Thymus (tissue), 11 donors: ENCODE data around the gene SLC16A9. TPM values are rescaled to one million over a fixed set of nuclear protein-coding genes. Genes with fewer than 3 reads are reported as not detected.

Experiments
- DNase-seq, 9 donors: peaks; one replicate each; pipeline ENCODE4 v3.0.0-alpha.2; 2013; ENCODE audit warnings: low spot score in 9 of 9, low read depth in 6 of 9, missing footprints in 1 of 9
- H3K27ac ChIP-seq, 2 donors: one replicate each; pipeline ENCODE4 v1.5.1; 2013; ENCODE audit warnings: control low read depth in 1 of 2, low read depth in 1 of 2, low read length in 1 of 2, mild to moderate bottlenecking in 1 of 2, moderate library complexity in 1 of 2
- H3K27me3 ChIP-seq, 2 donors: one replicate each; pipeline ENCODE4 v1.5.1; 2013; ENCODE audit warnings: low read length in 1 of 2; ENCODE audit not compliant: control insufficient read depth in 2 of 2, insufficient read depth in 1 of 2
- H3K36me3 ChIP-seq, 2 donors: one replicate each; pipeline ENCODE4 v1.5.1; 2013; ENCODE audit warnings: low read length in 1 of 2, mild to moderate bottlenecking in 1 of 2, moderate library complexity in 1 of 2; ENCODE audit not compliant: control insufficient read depth in 2 of 2, insufficient read depth in 2 of 2
- H3K4me1 ChIP-seq, 2 donors: one replicate each; pipeline ENCODE4 v1.5.1; 2013; ENCODE audit warnings: low read length in 2 of 2; ENCODE audit not compliant: control insufficient read depth in 2 of 2, insufficient read depth in 2 of 2
- H3K4me3 ChIP-seq, 2 donors: one replicate each; pipeline ENCODE4 v1.5.1; 2013; ENCODE audit warnings: low read length in 2 of 2, control low read depth in 1 of 2, mild to moderate bottlenecking in 1 of 2
- H3K9me3 ChIP-seq, 2 donors: one replicate each; pipeline ENCODE4 v1.5.1; 2013; ENCODE audit warnings: low read length in 1 of 2, mild to moderate bottlenecking in 1 of 2; ENCODE audit not compliant: control insufficient read depth in 2 of 2, insufficient read depth in 1 of 2
- WGBS: extraction: QIAGEN DNeasy Blood & Tissue Kit; methylation state at CpG from one replicate; pipeline ENCODE4 v1.1.7; 2013; 5-methylcytosine and 5-hydroxymethylcytosine counted together
- polyA plus RNA-seq: library from polyadenylated mRNA; stranded (reverse); fragments of 200-250 nt; gene quantifications from one replicate; pipeline ENCODE4 v1.2.3, GENCODE V29; 2013
- total RNA-seq: library from RNA; stranded (reverse); fragments of 120-200 nt; gene quantifications from one replicate; pipeline ENCODE4 v1.2.4, GENCODE V29; 2013
- donor health status: healthy.

The SLC16A9 gene
- total and polyA plus RNA-seq, 2 donors: 1.6 to 5.3 TPM

DNA sequence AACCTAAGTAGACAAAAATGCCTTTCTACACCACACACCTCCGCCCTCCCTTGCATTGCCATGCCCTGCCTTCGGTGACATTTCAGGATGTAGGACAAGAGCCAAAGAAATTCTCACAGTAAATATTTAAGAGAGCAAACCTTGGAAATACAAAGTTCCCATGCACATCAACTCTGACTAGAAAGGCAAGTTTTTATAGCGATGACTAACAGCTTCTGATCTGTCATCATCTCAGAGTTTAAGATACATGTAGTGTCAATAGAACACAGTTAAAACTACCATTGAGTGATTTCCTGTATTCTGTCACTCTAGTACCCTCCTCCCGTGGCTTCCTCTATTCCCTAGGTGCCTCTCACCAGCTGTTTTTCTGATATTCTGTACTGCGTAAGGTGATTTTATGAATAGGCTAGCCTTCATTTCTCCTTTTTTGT is 20.7 kb downstream of the SLC16A9 start:
- 78% methylated on average over 5 of the region's 5 CpGs for WGBS
- no peak for DNase-seq
- H3K9me3 ChIP-seq: no peaks in the 10 kb centered on the region
- H3K27me3 ChIP-seq: no peaks in the 10 kb centered on the region
- no peaks in the 10 kb centered on the region for H3K4me1 ChIP-seq
- H3K4me3 ChIP-seq: no peak overlapping the region
- H3K27ac ChIP-seq: no peak overlapping the region
- no peaks in the 10 kb centered on the region for H3K36me3 ChIP-seq

DNA sequence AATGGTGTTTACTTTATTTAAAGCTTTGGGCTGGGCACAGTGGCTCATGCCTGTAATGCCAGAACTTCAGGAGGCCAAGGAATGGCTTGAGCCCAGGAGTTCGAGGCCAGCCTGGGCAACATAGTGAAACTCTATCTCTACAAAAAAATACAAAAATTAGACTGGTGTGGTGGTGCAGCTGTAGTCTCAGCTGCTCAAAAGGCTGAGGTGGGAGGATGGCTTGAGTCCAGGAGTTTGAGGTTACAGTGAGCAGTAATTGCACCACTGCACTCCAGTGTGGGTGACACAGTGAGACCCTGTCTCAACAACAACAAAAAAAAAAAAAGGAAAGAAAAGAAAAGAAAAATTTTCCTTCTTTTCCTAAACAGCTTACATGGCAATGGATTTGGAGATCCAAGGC is 22.0 kb downstream of the SLC16A9 start:
- 85% methylated on average over 1 of the region's 1 CpG for WGBS
- Histone ChIP-seq H3K9me3 (no peaks in the 10 kb centered on the region), H3K4me1 (no peaks in the 10 kb centered on the region), H3K36me3 (no peaks in the 10 kb centered on the region), H3K27ac (no peak overlapping the region), H3K4me3 (no peak overlapping the region), H3K27me3 (no peaks in the 10 kb centered on the region)
- DNase-seq: no peak

DNA sequence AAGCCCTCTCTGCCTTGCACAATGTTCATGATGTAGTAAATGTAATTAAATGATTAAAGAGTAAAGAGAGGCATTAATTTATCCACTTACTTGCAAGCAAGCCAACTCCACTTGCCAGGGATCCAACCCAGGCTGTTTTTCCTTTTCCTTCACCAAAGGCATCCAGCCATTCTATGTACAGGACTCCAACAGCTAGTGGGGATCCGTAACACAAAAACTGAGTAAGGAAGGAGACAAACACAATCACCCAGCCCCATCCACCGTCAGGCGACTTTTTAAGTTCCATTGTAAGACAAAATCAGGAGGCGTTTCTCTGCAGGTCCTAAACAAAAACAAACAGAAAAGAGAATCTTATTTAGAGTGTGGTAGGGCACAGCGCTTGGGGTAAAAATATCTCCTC is 25.6 kb downstream of the SLC16A9 start:
- DNase-seq: no peak
- no peaks in the 10 kb centered on the region for H3K27me3 ChIP-seq
- no peak overlapping the region for H3K27ac ChIP-seq
- H3K4me1 ChIP-seq: no peaks in the 10 kb centered on the region
- no peak overlapping the region for H3K4me3 ChIP-seq
- WGBS: 96% methylated on average over 5 of the region's 5 CpGs
- no peaks in the 10 kb centered on the region for H3K36me3 ChIP-seq
- H3K9me3 ChIP-seq: no peaks in the 10 kb centered on the region

DNA sequence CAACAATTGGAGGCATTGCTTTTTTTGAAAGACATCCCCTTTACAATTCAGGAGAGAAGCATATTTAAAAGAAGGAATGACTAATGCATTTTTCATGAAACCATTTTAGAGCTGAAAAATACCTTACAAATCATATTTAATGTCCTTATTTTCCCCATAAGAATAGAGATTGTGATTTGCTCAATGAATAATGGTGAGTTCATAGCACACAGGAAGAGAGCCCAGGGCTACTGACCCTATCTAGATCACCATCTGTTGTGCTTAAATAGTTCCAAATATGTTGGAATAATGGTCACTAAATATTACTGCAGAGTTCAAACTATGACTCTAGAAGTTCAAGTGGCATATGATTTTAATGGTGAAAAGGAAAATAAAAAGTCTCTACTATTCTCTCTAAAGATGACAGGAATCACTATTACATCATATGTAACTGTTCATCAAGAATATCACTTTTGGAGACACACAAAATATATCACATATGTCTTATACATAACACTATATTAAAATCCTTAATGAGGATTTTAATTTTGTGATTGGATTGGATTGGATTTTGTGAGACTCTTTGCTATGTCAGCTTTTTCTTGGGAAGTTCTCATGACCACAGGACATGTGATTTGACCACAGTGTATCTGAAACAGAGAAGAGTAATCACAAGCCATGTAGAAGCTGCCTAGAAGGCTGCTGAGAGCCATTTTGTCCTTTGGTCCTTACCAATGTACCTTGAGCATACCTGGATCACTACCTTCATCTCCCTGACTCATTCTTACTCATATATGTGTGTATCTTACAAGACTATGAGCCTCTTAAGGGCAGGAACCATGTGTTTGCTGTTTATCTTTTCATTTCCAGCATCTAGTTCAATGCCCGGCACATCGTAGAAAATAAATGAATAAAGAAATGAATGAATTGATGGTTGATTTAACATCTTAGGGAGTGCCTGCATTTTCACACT is 26.4 kb downstream of the SLC16A9 start:
- 97% methylated on average over 2 of the region's 2 CpGs for whole genome bisulfite sequencing
- no peak for DNase-seq
- H3K4me3 ChIP-seq: no peak overlapping the region

DNA sequence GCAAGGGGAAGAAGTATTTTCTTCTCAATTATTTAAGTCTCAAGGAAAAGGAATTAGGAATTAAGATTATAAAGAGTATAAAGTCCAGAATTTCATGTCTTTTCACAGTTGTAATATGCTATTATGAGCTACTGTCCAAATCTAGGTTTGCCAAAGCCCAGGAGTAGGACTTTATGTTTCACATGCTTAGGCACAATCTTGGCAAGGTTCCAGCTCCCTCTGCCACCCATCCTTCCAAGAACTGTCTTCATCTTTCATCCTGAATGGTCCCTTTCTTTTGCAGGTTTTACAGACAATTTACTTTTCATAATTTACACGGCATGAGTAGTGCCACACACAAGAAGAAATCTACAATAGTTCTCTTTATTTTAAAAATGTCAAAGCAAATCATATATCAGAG is 29.5 kb downstream of the SLC16A9 start:
- WGBS: 98% methylated on average over 1 of the region's 1 CpG
- no peak for DNase-seq
- no peaks in the 10 kb centered on the region for H3K4me1 ChIP-seq
- no peaks in the 10 kb centered on the region for H3K9me3 ChIP-seq
- H3K27ac ChIP-seq: no peak overlapping the region
- no peak overlapping the region for H3K4me3 ChIP-seq
- H3K36me3 ChIP-seq: no peaks in the 10 kb centered on the region
- no peaks in the 10 kb centered on the region for H3K27me3 ChIP-seq

More for the DNA sequence above, 26.4 kb downstream of the SLC16A9 start:
- Histone ChIP-seq H3K4me1 (no peaks in the 10 kb centered on the region), H3K27me3 (no peaks in the 10 kb centered on the region), H3K9me3 (no peaks in the 10 kb centered on the region), H3K27ac (no peak overlapping the region), H3K36me3 (no peaks in the 10 kb centered on the region)

DNA sequence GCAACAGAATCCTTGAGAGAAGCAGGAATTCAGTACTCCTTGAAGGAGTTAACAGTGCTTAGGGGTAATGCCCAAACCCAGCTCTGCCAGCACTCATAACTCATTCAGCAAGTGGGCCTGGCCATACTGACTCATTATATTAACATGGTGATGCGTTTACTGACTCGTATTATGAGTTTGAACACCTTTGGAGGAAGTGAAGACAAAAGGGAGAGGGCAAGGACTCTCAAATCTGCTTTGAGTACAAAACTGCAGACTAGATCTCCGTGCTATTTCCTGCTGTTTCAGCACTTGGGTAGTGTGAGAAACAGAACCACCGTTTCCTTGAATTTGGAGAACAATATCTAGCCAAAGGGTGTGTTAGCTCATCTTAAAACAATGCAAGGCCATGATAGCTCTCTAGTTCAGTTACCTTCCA is 30.8 kb downstream of the SLC16A9 start:
- no peaks in the 10 kb centered on the region for H3K36me3 ChIP-seq
- DNase-seq: peak in 1 of 9 donors; percentile 13
- 79% methylated on average over 4 of the region's 4 CpGs for WGBS
- H3K4me1 ChIP-seq: no peaks in the 10 kb centered on the region
- H3K27me3 ChIP-seq: no peaks in the 10 kb centered on the region
- no peak overlapping the region for H3K27ac ChIP-seq
- H3K4me3 ChIP-seq: no peak overlapping the region
- no peaks in the 10 kb centered on the region for H3K9me3 ChIP-seq

DNA sequence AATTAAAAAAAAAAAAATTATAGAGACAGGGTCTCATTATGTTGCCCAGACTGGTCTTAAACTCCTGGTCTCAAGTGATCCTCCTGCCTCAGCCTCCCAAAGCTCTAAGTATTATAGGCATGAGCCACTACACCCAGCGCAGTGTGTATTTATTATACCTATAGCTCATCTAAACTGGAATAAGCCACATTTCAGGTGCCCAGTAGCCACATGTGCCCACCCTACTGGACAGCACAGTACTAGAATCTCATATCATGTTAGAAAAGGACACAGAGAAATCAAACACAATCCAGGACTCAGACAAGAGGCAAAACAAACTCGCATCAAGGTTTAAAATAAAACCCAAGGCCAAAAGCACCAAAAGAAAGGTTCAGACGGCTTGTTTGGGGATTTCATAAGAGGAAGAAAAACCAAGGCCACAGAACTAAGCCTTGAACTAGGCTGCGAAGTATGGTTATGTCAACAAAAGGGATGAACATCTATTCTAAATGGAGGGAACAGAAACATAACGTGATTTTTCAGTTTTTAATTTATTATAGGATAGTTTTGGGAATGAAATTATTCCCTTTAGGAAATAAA is 32.3 kb downstream of the SLC16A9 start:
- no peak overlapping the region for H3K4me3 ChIP-seq
- H3K36me3 ChIP-seq: no peaks in the 10 kb centered on the region
- no peaks in the 10 kb centered on the region for H3K4me1 ChIP-seq
- H3K27me3 ChIP-seq: no peaks in the 10 kb centered on the region
- no peak for DNase-seq
- H3K9me3 ChIP-seq: no peaks in the 10 kb centered on the region
- 94% methylated on average over 5 of the region's 5 CpGs for WGBS
- H3K27ac ChIP-seq: no peak overlapping the region

DNA sequence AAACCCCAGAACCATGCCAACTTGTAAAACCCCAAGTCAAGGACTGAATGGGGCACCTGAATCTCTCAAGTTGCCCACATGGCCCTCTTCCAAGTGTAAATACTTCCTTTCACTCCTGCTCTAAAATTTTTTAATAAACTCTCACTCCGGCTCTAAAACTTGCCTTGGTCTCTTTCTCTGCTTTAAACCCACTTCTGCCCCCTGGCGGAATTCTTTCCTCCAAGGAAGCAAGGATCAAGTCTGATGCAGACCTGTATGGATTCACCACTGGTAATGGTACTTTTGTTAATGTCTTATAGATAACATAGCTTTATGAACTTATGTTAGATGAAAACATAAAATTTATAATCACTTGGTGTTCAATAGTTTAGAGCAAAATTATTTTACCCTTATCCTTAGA is 33.8 kb downstream of the SLC16A9 start:
- no peaks in the 10 kb centered on the region for H3K27me3 ChIP-seq
- no peak overlapping the region for H3K27ac ChIP-seq
- no peaks in the 10 kb centered on the region for H3K9me3 ChIP-seq
- no peaks in the 10 kb centered on the region for H3K4me1 ChIP-seq
- WGBS: 98% methylated on average over 2 of the region's 2 CpGs
- no peak for DNase-seq
- no peak overlapping the region for H3K4me3 ChIP-seq
- no peaks in the 10 kb centered on the region for H3K36me3 ChIP-seq

DNA sequence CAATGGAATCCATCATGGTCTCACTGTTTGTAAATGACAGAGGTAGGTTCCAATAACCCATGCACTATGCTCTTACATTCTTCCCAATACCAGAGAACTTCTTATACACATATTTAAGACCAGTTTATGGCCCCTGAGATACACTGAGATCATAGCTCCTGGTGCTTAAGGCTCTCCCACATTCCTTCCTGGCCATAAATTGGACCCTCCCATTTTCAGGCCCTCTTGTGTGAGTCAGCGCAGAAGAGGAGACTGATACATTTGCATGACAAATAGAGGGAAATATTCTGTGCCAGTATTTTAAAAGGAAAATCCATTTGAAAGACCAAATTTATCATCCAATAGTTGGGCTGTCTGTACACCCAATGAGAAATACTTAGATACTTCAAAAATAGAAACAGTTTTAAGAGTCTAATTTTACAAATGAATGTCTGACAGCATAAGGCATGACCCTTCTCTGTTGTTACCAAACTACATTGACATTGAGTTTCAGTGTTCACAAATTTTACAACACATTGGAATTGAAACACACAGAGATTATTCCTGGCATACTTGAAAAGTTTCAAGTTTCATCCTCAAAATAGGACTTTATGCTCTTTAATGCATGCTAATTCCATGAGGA is 35.3 kb downstream of the SLC16A9 start:
- 99% methylated on average over 1 of the region's 1 CpG for WGBS
- H3K4me3 ChIP-seq: no peak overlapping the region
- no peak overlapping the region for H3K27ac ChIP-seq
- no peaks in the 10 kb centered on the region for H3K9me3 ChIP-seq
- H3K36me3 ChIP-seq: no peaks in the 10 kb centered on the region
- no peak for DNase-seq
- H3K4me1 ChIP-seq: no peaks in the 10 kb centered on the region
- no peaks in the 10 kb centered on the region for H3K27me3 ChIP-seq
